Activated T-helper 1 cell treated with Interleukin-2 at 50 U/mL for 16 hours (primary cell): ENCODE measurements around the gene TRMT1.

Experiments
- DNase-seq: peaks from one replicate; pipeline ENCODE4 v3.0.0-alpha.2; 2020; ENCODE audit warnings: low read depth

The TRMT1 gene

GRCh38 chr19:13070425-13071140, 46.0 kb downstream of the TRMT1 start:
- DNase-seq = no peak

DNA sequence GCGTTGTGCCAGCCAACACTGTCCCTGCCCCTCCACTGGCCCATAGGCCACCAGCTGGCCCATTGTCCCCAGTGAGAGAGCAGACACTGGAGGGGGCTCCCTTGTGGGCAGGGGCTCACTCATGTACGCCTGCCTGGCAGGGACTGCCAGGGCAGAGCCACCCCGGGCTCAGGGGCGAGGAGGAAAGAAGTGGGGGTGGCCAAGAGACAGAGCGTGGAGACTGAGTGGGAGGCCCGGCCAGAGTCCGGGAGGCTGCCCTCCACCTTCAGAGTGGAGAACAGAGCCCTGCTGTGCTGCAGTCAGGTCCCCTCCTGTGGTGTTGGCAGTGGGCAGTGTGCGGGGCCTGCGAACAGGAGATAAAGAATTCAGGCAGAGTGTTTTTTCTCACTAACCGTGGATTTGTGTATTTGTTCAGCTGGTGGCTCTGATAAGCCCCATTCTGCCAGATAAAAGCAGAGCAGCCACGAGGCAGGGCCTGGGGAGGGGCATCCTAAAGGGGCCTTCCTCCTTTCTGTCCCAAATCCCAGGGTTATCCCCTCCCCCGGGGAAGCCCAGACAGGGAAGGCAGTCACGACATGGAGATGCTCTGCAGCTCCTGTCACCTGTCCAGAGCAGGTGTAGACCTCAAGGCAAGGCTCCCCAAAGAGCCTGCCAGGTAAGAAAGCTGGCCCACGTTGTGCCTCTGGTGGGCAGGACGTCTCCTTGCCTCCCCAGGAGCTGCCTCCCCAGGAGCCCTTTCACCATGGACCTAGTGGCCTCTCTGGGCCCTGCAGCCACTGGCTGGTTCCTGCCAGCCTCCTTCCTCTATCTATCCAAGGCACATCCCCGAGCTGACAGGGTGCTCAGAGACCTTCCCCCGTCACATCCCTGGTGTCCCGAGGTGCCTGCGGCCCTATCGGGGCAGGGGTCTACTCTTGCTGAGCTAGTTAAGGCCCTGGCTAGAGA, 46.9 kb downstream of the TRMT1 start:
- no peak for DNase-seq

GRCh38 chr19:13068085-13068846, 48.3 kb downstream of the TRMT1 start:
- DNase-seq = no peak

DNA sequence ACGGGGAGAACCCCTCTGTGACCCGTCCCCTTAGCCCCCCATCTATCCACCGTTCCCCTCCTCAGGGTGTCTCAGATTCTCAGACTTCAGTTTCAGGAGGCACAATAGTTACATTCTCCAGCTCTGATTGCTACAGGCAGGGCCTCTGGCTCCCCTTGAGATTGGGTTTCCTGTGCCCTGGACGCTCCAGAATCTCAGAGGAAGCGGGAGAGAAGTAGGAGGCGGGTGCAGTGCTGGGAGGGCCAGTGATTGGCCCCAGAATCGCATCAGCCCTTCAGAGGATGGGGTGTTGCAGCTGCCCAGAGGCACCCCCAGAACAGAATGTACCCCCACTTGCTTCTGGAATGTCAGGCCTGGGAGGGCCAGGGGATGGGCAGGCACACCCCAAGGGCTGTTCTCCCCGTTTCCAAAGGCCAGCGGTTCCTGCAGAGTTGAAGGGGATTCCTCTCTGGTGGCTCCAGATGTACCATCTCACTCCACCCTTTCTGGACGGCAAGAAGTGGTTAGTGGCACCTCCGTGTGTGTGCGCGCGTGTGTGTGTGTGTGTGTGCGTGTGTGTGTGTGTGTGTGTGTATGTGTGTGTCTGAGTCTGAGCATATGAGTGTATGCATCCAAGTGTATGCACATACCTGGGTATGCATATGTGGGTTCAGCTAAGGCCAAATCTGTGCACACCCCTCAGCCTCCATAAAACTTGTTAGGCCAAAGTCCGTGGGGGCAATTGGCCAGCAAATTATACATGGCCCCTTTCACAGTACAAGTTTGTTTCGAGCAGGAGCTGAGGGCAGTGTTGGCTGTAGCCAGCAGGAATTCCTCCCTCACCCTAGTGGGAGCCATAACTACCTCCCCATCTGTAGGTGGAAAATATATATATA, 49.4 kb downstream of the TRMT1 start:
- DNase-seq = no peak

GRCh38 chr19:13066226-13066625, 50.3 kb downstream of the TRMT1 start:
- no peak for DNase-seq

- DNase-seq = no peak
Observed at GRCh38 chr19:13064092-13064489, 52.4 kb downstream of the TRMT1 start.

DNA sequence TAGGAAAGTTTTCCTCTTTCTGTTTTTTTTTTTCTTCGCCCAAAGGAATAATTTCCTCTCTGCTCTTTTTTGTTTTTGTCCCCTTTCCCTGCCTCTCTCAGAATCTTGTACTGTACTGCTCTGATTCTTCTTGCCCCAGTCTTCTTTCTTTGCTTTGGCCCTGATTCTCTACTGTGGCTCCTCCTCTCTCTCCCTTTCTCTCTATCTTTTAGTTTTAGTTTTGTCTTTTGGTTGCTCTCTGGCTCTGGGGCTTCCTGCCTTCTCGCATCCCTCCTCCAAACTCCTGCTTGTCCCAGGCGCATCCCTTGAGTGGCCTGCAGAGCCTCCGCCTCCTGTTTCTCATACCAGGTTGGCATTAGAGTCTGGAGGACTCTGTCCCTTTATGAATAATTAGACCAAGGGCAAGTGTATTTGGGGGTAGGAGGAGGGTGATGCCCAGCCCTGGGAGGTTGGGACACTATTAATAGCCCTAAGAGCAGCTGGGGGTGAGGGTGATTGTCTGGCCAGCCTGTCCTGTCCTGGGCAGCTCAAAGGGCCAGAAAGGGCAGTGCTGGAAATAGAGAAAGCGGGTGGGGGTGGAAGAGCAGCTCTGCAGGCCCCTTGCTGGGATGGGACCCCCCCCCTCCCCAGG, 53.0 kb downstream of the TRMT1 start:
- no peak for DNase-seq

- DNase-seq = no peak
Observed at GRCh38 chr19:13062317-13062716, 54.2 kb downstream of the TRMT1 start.

DNA sequence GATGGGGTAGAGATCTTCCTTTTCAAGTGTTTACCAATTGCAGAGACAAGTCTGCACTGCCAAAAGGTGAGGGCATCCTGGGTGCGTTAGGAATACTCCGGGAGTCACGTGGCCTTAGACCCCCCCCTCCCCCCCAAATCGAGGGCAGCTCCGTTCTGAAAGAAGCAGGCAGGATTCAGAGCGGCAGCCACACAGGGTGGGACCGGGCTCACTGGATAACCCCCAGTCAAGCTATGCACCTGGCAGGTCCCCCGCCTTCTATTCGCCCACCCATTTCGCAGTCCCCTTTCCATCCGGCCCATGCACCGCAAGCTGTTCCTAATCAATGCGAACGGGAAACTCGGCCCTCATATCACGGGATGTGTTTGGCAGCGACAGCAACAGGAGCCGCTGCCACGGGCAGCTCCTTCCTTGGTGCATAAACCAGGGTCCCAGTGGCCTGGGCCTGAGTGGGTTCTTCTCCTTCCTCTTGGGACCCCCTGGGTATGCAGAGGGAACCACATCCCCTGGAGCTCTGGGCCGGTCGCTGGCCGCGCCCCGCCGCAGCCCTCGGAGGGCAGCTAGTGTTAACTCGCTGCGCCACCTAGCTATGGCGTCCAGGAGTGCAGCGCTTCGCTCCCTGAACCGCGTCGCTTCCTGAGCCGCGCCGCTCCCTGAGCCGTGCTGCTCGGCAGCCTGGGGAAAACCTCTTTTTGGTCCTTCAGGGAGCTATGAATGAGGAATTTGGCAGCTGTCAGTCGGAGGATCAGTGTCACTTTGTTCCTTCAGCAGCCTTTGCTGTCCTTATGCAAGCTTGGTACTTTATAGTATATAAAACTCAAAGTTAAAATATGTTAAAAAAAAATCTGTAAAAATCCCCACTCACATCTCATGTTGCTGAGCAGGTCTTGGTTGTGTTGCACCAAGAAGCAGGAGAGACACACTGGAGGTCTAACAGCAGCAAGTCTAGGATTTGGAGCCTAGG, 55.3 kb downstream of the TRMT1 start:
- peak; percentile 57 for DNase-seq

- DNase-seq = no peak
Observed at GRCh38 chr19:13060233-13060963, 56.1 kb downstream of the TRMT1 start.

- no peak for DNase-seq
Observed at GRCh38 chr19:13058951-13059660, 57.4 kb downstream of the TRMT1 start.

GRCh38 chr19:13057744-13058143, 58.8 kb downstream of the TRMT1 start:
- no peak for DNase-seq

GRCh38 chr19:13057147-13057572, 59.4 kb downstream of the TRMT1 start:
- no peak for DNase-seq

GRCh38 chr19:13056052-13056660, 60.4 kb downstream of the TRMT1 start:
- DNase-seq = no peak

GRCh38 chr19:13055213-13056051, 61.1 kb downstream of the TRMT1 start:
- DNase-seq = no peak
